H1 (cell line): Measurements from ENCODE around the gene SLC39A11. TPM values are rescaled to one million over a fixed set of nuclear protein-coding genes. Genes with fewer than 3 reads are reported as not detected.

Experiments
- ASH2L ChIP-seq: fragments of 200-600, 300-600 bp; sonication (generic); IDR thresholded peaks from one replicate; pipeline ENCODE4 v1.7.1; 2017; ENCODE audit warnings: low read length
- CBX5 ChIP-seq: fragments of 300-800, 300-1000 bp; sonication (generic); IDR thresholded peaks from 2 replicates; pipeline ENCODE4 v1.7.1; 2016; ENCODE audit warnings: antibody characterized with exemption, low read length, low read depth
- CHD7 ChIP-seq: fragments of 300-600 bp; sonication (generic); IDR thresholded peaks from 2 replicates; pipeline ENCODE4 v1.7.1; 2012; ENCODE audit warnings: low read length, moderate library complexity, mild to moderate bottlenecking, inconsistent platforms; ENCODE audit not compliant: insufficient replicate concordance
- CTBP2 ChIP-seq: IDR thresholded peaks from 2 replicates; pipeline ENCODE4 v1.7.0; 2011; ENCODE audit warnings: borderline replicate concordance, mild to moderate bottlenecking, moderate library complexity, mixed read lengths, low read length; ENCODE audit not compliant: insufficient read depth, insufficient read length
- GABPA ChIP-seq: IDR thresholded peaks from 2 replicates; pipeline ENCODE4 v1.6.1; 2011; ENCODE audit warnings: mild to moderate bottlenecking, low read length, moderate library complexity, borderline replicate concordance; ENCODE audit not compliant: insufficient read depth
- KDM5A ChIP-seq: fragments of 200-600 bp; IDR thresholded peaks from 2 replicates; pipeline ENCODE4 v1.7.1; 2012; ENCODE audit warnings: mild to moderate bottlenecking, low read length, inconsistent platforms, mixed read lengths
- MAFK ChIP-seq: IDR thresholded peaks from 2 replicates; pipeline ENCODE4 v1.6.1; 2012; ENCODE audit warnings: low read depth, mild to moderate bottlenecking, improper control_type of control experiment, low read length
- USF2 ChIP-seq: IDR thresholded peaks from 2 replicates; pipeline ENCODE4 v1.6.1; 2011; ENCODE audit warnings: low read length, improper control_type of control experiment
- polyA plus RNA-seq, 7 experiments: library from polyadenylated mRNA; depleted of rRNA in 3 of 7; stranded (reverse) in 5 of 7; unstranded in 2 of 7; fragments of >200 nt in 5 of 7; fragments of 200-250 nt in 2 of 7; gene quantifications; 1 replicate in 5 of 7; 2 replicates in 1 of 7; 4 replicates in 1 of 7; pipeline versions ENCODE4 v1.2.1 to v1.2.3, GENCODE V29; 2011 to 2013; ENCODE audit warnings: missing spikeins in 2 of 7, mixed read lengths in 2 of 7
- total RNA-seq: library from RNA; stranded (reverse); fragmentation: NEBNext Ultra II Directional; extraction: Animal tissue kit (Norgen Biotek cat#: 25700); gene quantifications from 2 replicates; pipeline ENCODE4 v1.2.1, GENCODE V29; 2021

Gene SLC39A11
- total and polyA plus RNA-seq, 2 of the 8 experiments (the other 6 are each of a cell fraction or from before 2014, with no cell fraction given) = 12.2 to 19.6 TPM

GRCh38 chr17:73071066-73071999 lies 21.2 kb downstream of the SLC39A11 start (continued):
- no peak for TF ChIP-seq USF2
- no peak for TF ChIP-seq CBX5
- no peak for TF ChIP-seq KDM5A
- no peak for TF ChIP-seq CTBP2
- TF ChIP-seq MAFK = no peak
- no peak for TF ChIP-seq CHD7
- TF ChIP-seq GABPA = no peak
- TF ChIP-seq ASH2L = no peak
